H9 (cell line): ENCODE results near the gene LYPD6. TPM values are rescaled to one million over a fixed set of nuclear protein-coding genes. Genes with fewer than 3 reads are reported as not detected.

Experiments
- DNase-seq: peaks from one replicate; pipeline ENCODE4 v3.0.0-alpha.2; 2017
- H2AFZ ChIP-seq: one replicate; pipeline ENCODE4 v1.6.1; 2013; ENCODE audit warnings: mild to moderate bottlenecking, low read length, control low read depth, moderate library complexity
- H2AK5ac ChIP-seq: 2 replicates; pipeline ENCODE4 v1.6.1; 2013; ENCODE audit warnings: low read length, control low read depth, mixed read lengths; ENCODE audit not compliant: insufficient read length
- H2BK120ac ChIP-seq: one replicate; pipeline ENCODE4 v1.6.1; 2013; ENCODE audit warnings: low read depth, mild to moderate bottlenecking, low read length, control low read depth, inconsistent platforms; ENCODE audit not compliant: poor library complexity, severe bottlenecking
- H2BK12ac ChIP-seq: 2 replicates; pipeline ENCODE4 v1.6.1; 2013; ENCODE audit warnings: low read length, control low read depth, mixed read lengths, low read depth; ENCODE audit not compliant: insufficient read length
- H2BK15ac ChIP-seq: 2 replicates; pipeline ENCODE4 v1.6.1; 2013; ENCODE audit warnings: low read depth, low read length, control low read depth
- H2BK20ac ChIP-seq: one replicate; pipeline ENCODE4 v1.6.1; 2013; ENCODE audit warnings: low read depth, mild to moderate bottlenecking, low read length, control low read depth, inconsistent platforms; ENCODE audit not compliant: poor library complexity, severe bottlenecking
- H2BK5ac ChIP-seq: 2 replicates; pipeline ENCODE4 v1.6.1; 2013; ENCODE audit warnings: low read length, control low read depth, mixed read lengths; ENCODE audit not compliant: insufficient read length
- H3K14ac ChIP-seq: 2 replicates; pipeline ENCODE4 v1.6.1; 2013; ENCODE audit warnings: low read length, control low read depth; ENCODE audit not compliant: insufficient read depth
- H3K18ac ChIP-seq: 2 replicates; pipeline ENCODE4 v1.6.1; 2013; ENCODE audit warnings: low read depth, mild to moderate bottlenecking, mixed read lengths, low read length, control low read depth; ENCODE audit not compliant: insufficient read length
- H3K23ac ChIP-seq: 2 replicates; pipeline ENCODE4 v1.6.1; 2013; ENCODE audit warnings: low read length, control low read depth, mixed read lengths, low read depth; ENCODE audit not compliant: insufficient read length
- H3K23me2 ChIP-seq: 2 replicates; pipeline ENCODE4 v1.6.1; 2013; ENCODE audit warnings: low read depth, mild to moderate bottlenecking, mixed read lengths, low read length, control low read depth; ENCODE audit not compliant: insufficient read length, poor library complexity, severe bottlenecking
- H3K27ac ChIP-seq: 2 replicates; pipeline ENCODE4 v1.5.1; 2013; ENCODE audit warnings: low read length, control low read depth, mixed read lengths, low read depth; ENCODE audit not compliant: insufficient read length
- H3K27me3 ChIP-seq: 2 replicates; pipeline ENCODE4 v1.6.1; 2013; ENCODE audit warnings: low read length, control low read depth, inconsistent platforms; ENCODE audit not compliant: insufficient read depth
- H3K4ac ChIP-seq: 2 replicates; pipeline ENCODE4 v1.6.1; 2013; ENCODE audit warnings: low read depth, mild to moderate bottlenecking, control low read depth, inconsistent platforms, low read length, moderate library complexity
- H3K4me1 ChIP-seq: 2 replicates; pipeline ENCODE4 v1.6.1; 2013; ENCODE audit warnings: low read length, control low read depth, inconsistent platforms; ENCODE audit not compliant: insufficient read depth
- H3K4me2 ChIP-seq: 2 replicates; pipeline ENCODE4 v1.6.1; 2013; ENCODE audit warnings: low read length, control low read depth, mixed read lengths; ENCODE audit not compliant: insufficient read length, insufficient read depth
- H3K56ac ChIP-seq: 2 replicates; pipeline ENCODE4 v1.6.1; 2013; ENCODE audit warnings: low read depth, mild to moderate bottlenecking, mixed read lengths, low read length, control low read depth; ENCODE audit not compliant: insufficient read length
- H3K79me1 ChIP-seq: 2 replicates; pipeline ENCODE4 v1.6.1; 2013; ENCODE audit warnings: low read depth, mild to moderate bottlenecking, moderate library complexity, low read length, control low read depth, inconsistent platforms; ENCODE audit not compliant: insufficient read depth, poor library complexity, severe bottlenecking
- H3K79me2 ChIP-seq: 2 replicates; pipeline ENCODE4 v1.6.1; 2013; ENCODE audit warnings: low read length, control low read depth, inconsistent platforms; ENCODE audit not compliant: insufficient read depth
- H3K9ac ChIP-seq: 2 replicates; pipeline ENCODE4 v1.6.1; 2013; ENCODE audit warnings: low read length, control low read depth, mixed read lengths; ENCODE audit not compliant: insufficient read length; ENCODE audit errors: extremely low read depth
- H3K9me3 ChIP-seq: one replicate; pipeline ENCODE4 v1.6.1; 2013; ENCODE audit warnings: low read depth, low read length, inconsistent platforms; ENCODE audit not compliant: control insufficient read depth
- H3T11ph ChIP-seq: one replicate; pipeline ENCODE4 v1.6.1; 2013; ENCODE audit warnings: mild to moderate bottlenecking, low read length, control low read depth, inconsistent platforms
- H4K20me1 ChIP-seq: one replicate; pipeline ENCODE4 v1.6.1; 2013; ENCODE audit not compliant: control insufficient read depth, insufficient read length, insufficient read depth
- H4K5ac ChIP-seq: 2 replicates; pipeline ENCODE4 v1.6.1; 2013; ENCODE audit warnings: low read depth, mild to moderate bottlenecking, mixed read lengths, low read length, control low read depth; ENCODE audit not compliant: insufficient read length
- H4K8ac ChIP-seq: replicated peaks from 2 replicates; pipeline ENCODE4 v1.6.1; 2013; ENCODE audit warnings: low read length, control low read depth, mixed read lengths, low read depth; ENCODE audit not compliant: insufficient read length
- H4K91ac ChIP-seq: 2 replicates; pipeline ENCODE4 v1.6.1; 2013; ENCODE audit warnings: low read depth, mild to moderate bottlenecking, moderate library complexity, mixed read lengths, low read length, control low read depth; ENCODE audit not compliant: insufficient read length
- H3K27ac Mint-ChIP-seq, 3 experiments: 2 replicates in 2 of 3; 3 replicates in 1 of 3; pipeline ENCODE4 v1.8.0; 2020 to 2021; ENCODE audit warnings: mixed read lengths in 3 of 3, mild to moderate bottlenecking in 1 of 3, moderate library complexity in 1 of 3
- H3K27me3 Mint-ChIP-seq: 2 replicates; pipeline ENCODE4 v1.8.0; 2021; ENCODE audit warnings: low read depth, mild to moderate bottlenecking, moderate library complexity, mixed read lengths
- H3K36me3 Mint-ChIP-seq, 3 experiments: 2 replicates in 2 of 3; 3 replicates in 1 of 3; pipeline ENCODE4 v1.8.0; 2020 to 2021; ENCODE audit warnings: low read depth in 3 of 3, mixed read lengths in 3 of 3; ENCODE audit not compliant: insufficient read depth in 1 of 3
- H3K4me1 Mint-ChIP-seq, 2 experiments: 2 replicates each; pipeline ENCODE4 v1.8.0; 2020; ENCODE audit warnings: mixed read lengths in 2 of 2
- H3K4me3 Mint-ChIP-seq, 2 experiments: 2 replicates in 1 of 2; 3 replicates in 1 of 2; pipeline ENCODE4 v1.8.0; 2020 to 2021; ENCODE audit warnings: mild to moderate bottlenecking in 2 of 2, mixed read lengths in 2 of 2, moderate library complexity in 1 of 2
- H3K9me3 Mint-ChIP-seq, 2 experiments: 2 replicates in 1 of 2; 3 replicates in 1 of 2; pipeline ENCODE4 v1.8.0; 2020; ENCODE audit warnings: mild to moderate bottlenecking in 2 of 2, mixed read lengths in 2 of 2, moderate library complexity in 1 of 2
- WGBS: extraction: QIAGEN DNeasy Blood & Tissue Kit; methylation state at CpG from one replicate; pipeline ENCODE4 v1.1.7; 2013; ENCODE audit warnings: missing lambda C conversion rate, low lambda C conversion rate, mixed read lengths; ENCODE audit not compliant: insufficient read length; ENCODE audit errors: extremely low coverage; 5-methylcytosine and 5-hydroxymethylcytosine counted together
- total RNA-seq: library from RNA; stranded (reverse); gene quantifications from 2 replicates; pipeline ENCODE4 v1.2.1, GENCODE V29; 2021
- TF ChIP-seq, protein P1 (sequence below): fragments of 200-600 bp; sonication (generic); conservative IDR thresholded peaks from 3 replicates; pipeline ENCODE4 v1.8.0; 2021; ENCODE audit warnings: antibody characterized with exemption, mild to moderate bottlenecking

Gene LYPD6
- total RNA-seq, 1 experiment from 2014 or later: 3.0 TPM

DNA sequence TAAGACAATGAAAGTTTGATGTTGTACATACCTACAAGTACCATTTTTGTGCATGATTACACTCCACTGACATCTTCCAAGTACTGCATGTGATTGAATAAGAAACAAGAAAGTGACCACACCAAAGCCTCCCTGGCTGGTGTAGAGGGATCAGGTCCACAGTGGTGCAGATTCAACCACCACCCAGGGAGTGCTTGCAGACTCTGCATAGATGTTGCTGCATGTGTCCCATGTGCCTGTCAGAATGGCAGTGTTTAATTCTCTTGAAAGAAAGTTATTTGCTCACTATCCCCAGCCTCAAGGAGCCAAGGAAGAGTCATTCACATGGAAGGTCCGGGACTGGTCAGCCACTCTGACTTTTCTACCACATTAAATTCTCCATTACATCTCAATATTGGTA is 142.7 kb downstream of the LYPD6 start:
- Histone ChIP-seq H3K4ac (no peak overlapping the region), H4K91ac (no peak overlapping the region), H3K9ac (no peak overlapping the region), H3T11ph (no peak overlapping the region), H2BK120ac (no peak overlapping the region), H3K4me2 (no peak overlapping the region), H3K79me1 (no peaks in the 10 kb centered on the region), H2BK5ac (no peak overlapping the region), H2AK5ac (no peak overlapping the region), H2AFZ (no peak overlapping the region), H3K27me3 (no peaks in the 10 kb centered on the region), H3K27ac (no peak overlapping the region), H4K5ac (no peak overlapping the region), H3K79me2 (no peaks in the 10 kb centered on the region), H3K23me2 (no peaks in the 10 kb centered on the region), H3K23ac (no peak overlapping the region), H3K14ac (no peak overlapping the region), H2BK15ac (no peak overlapping the region), H3K4me1 (no peaks in the 10 kb centered on the region), H3K9me3 (no peaks in the 10 kb centered on the region), H3K18ac (no peak overlapping the region), H2BK20ac (no peak overlapping the region), H4K20me1 (no peaks in the 10 kb centered on the region), H4K8ac (no peak overlapping the region), H2BK12ac (no peak overlapping the region), H3K56ac (no peak overlapping the region)
- H3K4me3 Mint-ChIP-seq: no peak overlapping the region
- WGBS: no CpG with 5 or more reads among the region's 1 CpG
- H3K9me3 Mint-ChIP-seq: no peaks in the 10 kb centered on the region
- no peak for DNase-seq
- H3K27me3 Mint-ChIP-seq: no peaks in the 10 kb centered on the region
- TF ChIP-seq, protein P1, sequence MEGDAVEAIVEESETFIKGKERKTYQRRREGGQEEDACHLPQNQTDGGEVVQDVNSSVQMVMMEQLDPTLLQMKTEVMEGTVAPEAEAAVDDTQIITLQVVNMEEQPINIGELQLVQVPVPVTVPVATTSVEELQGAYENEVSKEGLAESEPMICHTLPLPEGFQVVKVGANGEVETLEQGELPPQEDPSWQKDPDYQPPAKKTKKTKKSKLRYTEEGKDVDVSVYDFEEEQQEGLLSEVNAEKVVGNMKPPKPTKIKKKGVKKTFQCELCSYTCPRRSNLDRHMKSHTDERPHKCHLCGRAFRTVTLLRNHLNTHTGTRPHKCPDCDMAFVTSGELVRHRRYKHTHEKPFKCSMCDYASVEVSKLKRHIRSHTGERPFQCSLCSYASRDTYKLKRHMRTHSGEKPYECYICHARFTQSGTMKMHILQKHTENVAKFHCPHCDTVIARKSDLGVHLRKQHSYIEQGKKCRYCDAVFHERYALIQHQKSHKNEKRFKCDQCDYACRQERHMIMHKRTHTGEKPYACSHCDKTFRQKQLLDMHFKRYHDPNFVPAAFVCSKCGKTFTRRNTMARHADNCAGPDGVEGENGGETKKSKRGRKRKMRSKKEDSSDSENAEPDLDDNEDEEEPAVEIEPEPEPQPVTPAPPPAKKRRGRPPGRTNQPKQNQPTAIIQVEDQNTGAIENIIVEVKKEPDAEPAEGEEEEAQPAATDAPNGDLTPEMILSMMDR: no peak
- H3K36me3 Mint-ChIP-seq: peaks cover 0 to 4% (median 0%) of the 10 kb centered on the region in 3 experiments; a peak in 3 of 7 replicates
- no peak overlapping the region for H3K27ac Mint-ChIP-seq
- H3K4me1 Mint-ChIP-seq: peaks cover 3 to 8% of the 10 kb centered on the region in 2 experiments; a peak in 2 of 4 replicates
